PC-9 (cell line): ENCODE results near the gene MSI2. TPM values are rescaled to one million over a fixed set of nuclear protein-coding genes. Genes with fewer than 3 reads are reported as not detected.

Experiments used
- BruUV-seq: library from RNA; stranded (reverse); fragments of 400-500 nt; replicated peaks from 2 replicates; lab custom pipeline; 2021; lab: Mats Ljungman, UMichigan
- CTCF ChIA-PET: fragments of 300-600 bp; sonication (Branson Sonifier 250); formaldehyde crosslinking; loops from one replicate; lab custom pipeline; 2022; ENCODE audit warnings: antibody characterized with exemption; lab: Charles Lee
- POLR2A ChIA-PET: fragments of 300-600 bp; sonication (Branson Sonifier 250); formaldehyde crosslinking; loops from one replicate; lab custom pipeline; 2022; ENCODE audit warnings: antibody characterized with exemption; ENCODE audit not compliant: unreplicated experiment; lab: Charles Lee
- DNase-seq, 2 experiments: peaks; one replicate each; pipeline versions ENCODE4 v3.0.0 to v3.0.0-alpha.2; 2015 to 2022; ENCODE audit warnings: mixed read lengths in 1 of 2
- H2AFZ ChIP-seq: fragments of 200-600 bp; sonication (generic); 2 replicates; pipeline ENCODE4 v1.8.1; 2017; ENCODE audit warnings: antibody characterized with exemption
- H3F3A ChIP-seq: fragments of 200-600 bp; sonication (generic); 2 replicates; pipeline ENCODE4 v1.8.1; 2017; ENCODE audit warnings: antibody characterized with exemption, mild to moderate bottlenecking, low read depth; ENCODE audit not compliant: insufficient read depth
- H3K27ac ChIP-seq: fragments of 200-600 bp; sonication (generic); 2 replicates; pipeline ENCODE4 v1.6.1; 2016; ENCODE audit warnings: mixed run types
- H3K27me3 ChIP-seq: fragments of 200-600 bp; sonication (generic); 2 replicates; pipeline ENCODE4 v1.6.1; 2016; ENCODE audit warnings: low read depth, mixed run types; ENCODE audit not compliant: insufficient read depth
- H3K36me3 ChIP-seq: fragments of 200-600 bp; sonication (generic); 2 replicates; pipeline ENCODE4 v1.6.1; 2016; ENCODE audit warnings: low read depth, mixed run types
- H3K4me1 ChIP-seq: fragments of 200-600 bp; sonication (generic); replicated peaks from 2 replicates; pipeline ENCODE4 v1.6.1; 2016; ENCODE audit warnings: mixed run types; ENCODE audit not compliant: insufficient read depth
- H3K4me2 ChIP-seq: fragments of 200-600 bp; sonication (generic); 2 replicates; pipeline ENCODE4 v1.6.1; 2017; ENCODE audit warnings: mixed run types
- H3K4me3 ChIP-seq: fragments of 200-600 bp; sonication (generic); 2 replicates; pipeline ENCODE4 v1.6.1; 2016; ENCODE audit warnings: mixed run types
- H3K79me2 ChIP-seq: fragments of 200-600 bp; sonication (generic); 2 replicates; pipeline ENCODE4 v1.6.1; 2017; ENCODE audit warnings: low read depth, mixed run types
- H3K9me2 ChIP-seq: fragments of 200-600 bp; sonication (generic); 2 replicates; pipeline ENCODE4 v1.8.1; 2017; ENCODE audit warnings: mild to moderate bottlenecking; ENCODE audit not compliant: insufficient read depth
- H3K9me3 ChIP-seq: fragments of 200-600 bp; sonication (generic); 2 replicates; pipeline ENCODE4 v1.8.1; 2016; ENCODE audit warnings: low read depth; ENCODE audit not compliant: insufficient read depth
- H4K20me1 ChIP-seq: fragments of 200-600 bp; sonication (generic); 2 replicates; pipeline ENCODE4 v1.8.1; 2017; ENCODE audit not compliant: insufficient read depth
- CTCF ChIP-seq: fragments of 200-600 bp; sonication (generic); conservative IDR thresholded peaks from 2 replicates; pipeline ENCODE4 v1.6.1; 2017; ENCODE audit warnings: mixed run types, antibody characterized with exemption, mild to moderate bottlenecking, moderate library complexity
- EZH2 ChIP-seq: fragments of 200-600 bp; sonication (generic); IDR thresholded peaks from 2 replicates; pipeline ENCODE4 v1.8.0; 2017; ENCODE audit warnings: antibody characterized with exemption, low read depth
- intact Hi-C: fragments of 100-400 bp; cut with micrococcal nuclease; formaldehyde crosslinking; loops from one replicate; pipeline ENCODE4 v1.10.0; 2022; ENCODE audit not compliant: unreplicated experiment
- total RNA-seq: library from RNA; stranded (reverse); gene quantifications from 2 replicates; pipeline ENCODE4 v1.2.3, GENCODE V29; 2021

MSI2 gene
- total RNA-seq, 1 experiment from 2014 or later: 15.7 TPM

- Histone ChIP-seq H3K27ac (no peak overlapping the region), H2AFZ (no peak overlapping the region), H4K20me1 (no peaks in the 10 kb centered on the region; the same call in 1 of the 2 replicates), H3K27me3 (peaks cover 7% of the 10 kb centered on the region; the same call in 1 of the 2 replicates), H3K36me3 (no peaks in the 10 kb centered on the region), H3K9me3 (no peaks in the 10 kb centered on the region), H3K4me2 (no peak overlapping the region), H3K4me1 (no peaks in the 10 kb centered on the region), H3K4me3 (no peak overlapping the region), H3F3A (no peaks in the 10 kb centered on the region), H3K9me2 (no peaks in the 10 kb centered on the region), H3K79me2 (no peaks in the 10 kb centered on the region)
- ChIA-PET CTCF (no interaction called here), POLR2A (no interaction called here)
- TF ChIP-seq CTCF: no peak
- no peak for TF ChIP-seq EZH2
- BruUV-seq: no TSS peak
- peak in 1 of 2 experiments; percentile 4 for DNase-seq
- intact Hi-C loops: no loop called here
These were observed 271.7 kb downstream of the MSI2 start for GRCh38 chr17:57528058-57528451.

DNA sequence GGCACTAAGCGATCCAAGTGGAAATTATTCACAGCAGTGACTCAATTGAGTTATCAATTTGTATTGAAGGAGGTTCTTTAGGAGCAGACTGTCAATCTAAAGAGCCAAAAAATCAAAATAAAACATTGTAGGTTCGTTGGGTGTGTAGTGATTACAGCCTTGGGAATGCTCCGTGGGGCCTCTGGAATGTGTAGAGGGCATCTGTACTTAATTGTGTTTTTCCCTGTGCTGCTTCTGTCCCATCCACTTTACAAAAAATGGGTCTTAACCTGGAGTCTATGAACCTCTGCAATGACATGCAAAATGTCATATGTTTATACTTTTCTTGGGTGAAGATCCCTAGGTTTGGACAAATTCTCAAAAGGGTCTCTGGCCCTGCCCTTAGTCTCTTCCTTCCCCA is 273.7 kb downstream of the MSI2 start:
- no peak overlapping the region for H3K4me3 ChIP-seq
- no peak overlapping the region for H3K4me2 ChIP-seq
- no peaks in the 10 kb centered on the region for H3K9me2 ChIP-seq
- peaks cover 7% of the 10 kb centered on the region; the same call in 1 of the 2 replicates for H3K27me3 ChIP-seq
- no peaks in the 10 kb centered on the region for H3F3A ChIP-seq
- H4K20me1 ChIP-seq: no peaks in the 10 kb centered on the region; the same call in 1 of the 2 replicates
- ChIA-PET POLR2A (no interaction called here), CTCF (no interaction called here)
- no peaks in the 10 kb centered on the region for H3K36me3 ChIP-seq
- no TSS peak for BruUV-seq
- no peaks in the 10 kb centered on the region for H3K79me2 ChIP-seq
- no peaks in the 10 kb centered on the region for H3K9me3 ChIP-seq
- H3K4me1 ChIP-seq: no peaks in the 10 kb centered on the region
- DNase-seq: no peak
- H2AFZ ChIP-seq: no peak overlapping the region
- no peak overlapping the region for H3K27ac ChIP-seq
- intact Hi-C loops: no loop called here
- no peak for TF ChIP-seq CTCF
- no peak for TF ChIP-seq EZH2

GRCh38 chr17:57530508-57530907 is 274.2 kb downstream of the MSI2 start:
- no peaks in the 10 kb centered on the region for H3K4me1 ChIP-seq
- H3K4me2 ChIP-seq: no peak overlapping the region
- CTCF ChIA-PET: no interaction called here
- no peaks in the 10 kb centered on the region for H3F3A ChIP-seq
- no peaks in the 10 kb centered on the region for H3K79me2 ChIP-seq
- H3K36me3 ChIP-seq: no peaks in the 10 kb centered on the region
- no peaks in the 10 kb centered on the region for H3K9me2 ChIP-seq
- peak in 1 of 2 experiments; percentile 28 for DNase-seq
- intact Hi-C loops: no loop called here
- no peak overlapping the region for H2AFZ ChIP-seq
- H3K27me3 ChIP-seq: peaks cover 7% of the 10 kb centered on the region; the same call in 1 of the 2 replicates
- no peaks in the 10 kb centered on the region; the same call in 1 of the 2 replicates for H4K20me1 ChIP-seq
- BruUV-seq: no TSS peak
- TF ChIP-seq EZH2: no peak
- TF ChIP-seq CTCF: no peak
- H3K9me3 ChIP-seq: no peaks in the 10 kb centered on the region
- no peak overlapping the region for H3K27ac ChIP-seq
- POLR2A ChIA-PET: no interaction called here
- H3K4me3 ChIP-seq: no peak overlapping the region
